Activated CD8-positive, alpha-beta T cell treated with anti-CD3 and anti-CD28 coated beads, Interleukin-2, amount 10 ng/mL, durations not matched to agents 7 days and 5 days (primary cell): ENCODE results near the gene MIF. TPM values are rescaled to one million over a fixed set of nuclear protein-coding genes. Genes with fewer than 3 reads are reported as not detected.
"Not testable (repeated sequence)": the region's sequence is repeated elsewhere in the genome, so short reads cannot be mapped to it uniquely, and the experiment has no call there.

Source experiments
- ATAC-seq: fragments of 150-1000 bp; cut with Tn5 transposase; one replicate; pipeline ENCODE4 v1.10.0; 2021; ENCODE audit warnings: moderate library complexity
- CTCF ChIA-PET: fragments of 350-600 bp; sonication (Branson Sonifier 250); formaldehyde crosslinking; loops from one replicate; lab custom pipeline; 2021; ENCODE audit warnings: antibody characterized with exemption; lab: Charles Lee
- POLR2A ChIA-PET: fragments of 350-600 bp; sonication (Branson Sonifier 250); formaldehyde crosslinking; loops from one replicate; lab custom pipeline; 2021; ENCODE audit warnings: antibody characterized with exemption; lab: Charles Lee
- DNase-seq: peaks from one replicate; pipeline ENCODE4 v3.0.0-alpha.2; 2020
- H3K27ac Mint-ChIP-seq: one replicate; pipeline ENCODE4 v1.8.0; 2021; ENCODE audit warnings: mild to moderate bottlenecking, mixed read lengths
- H3K27me3 Mint-ChIP-seq: one replicate; pipeline ENCODE4 v1.8.0; 2021; ENCODE audit warnings: low read depth, mixed read lengths
- H3K36me3 Mint-ChIP-seq: one replicate; pipeline ENCODE4 v1.8.0; 2021; ENCODE audit warnings: low read depth, mixed read lengths
- H3K4me1 Mint-ChIP-seq: one replicate; pipeline ENCODE4 v1.8.0; 2021; ENCODE audit warnings: low read depth, mixed read lengths
- H3K4me3 Mint-ChIP-seq: one replicate; pipeline ENCODE4 v1.8.0; 2021; ENCODE audit warnings: mild to moderate bottlenecking, mixed read lengths
- H3K9me3 Mint-ChIP-seq: one replicate; pipeline ENCODE4 v1.8.0; 2022; ENCODE audit warnings: mixed read lengths; ENCODE audit not compliant: insufficient read depth
- total RNA-seq, 2 experiments: library from RNA; stranded (reverse); gene quantifications; one replicate each; pipeline ENCODE4 v1.2.3, GENCODE V29; 2021

Gene MIF
- total RNA-seq, 2 experiments from 2014 or later, result 1,002 to 1,009 TPM

GRCh38 chr22:23904573-23905254 is 10.5 kb downstream of the MIF start:
- ChIA-PET POLR2A (interaction anchor here (2.3 kb wide), 1 partner anchor 10 kb away, joined by 10 read pairs; the partner anchor contains the start of gene MIF), CTCF (interaction anchor here (3.4 kb wide), 1 partner anchor 11 kb away, joined by 20 read pairs; the partner anchor contains the start of gene MIF)
- H3K9me3 Mint-ChIP-seq, result no peaks in the 10 kb centered on the region
- ATAC-seq, result no peak
- H3K4me3 Mint-ChIP-seq, result no peak overlapping the region
- no peak overlapping the region for H3K27ac Mint-ChIP-seq
- DNase-seq, result no peak
- H3K36me3 Mint-ChIP-seq, result peaks cover 12% of the 10 kb centered on the region
- H3K4me1 Mint-ChIP-seq, result no peaks in the 10 kb centered on the region
- H3K27me3 Mint-ChIP-seq, result no peaks in the 10 kb centered on the region

GRCh38 chr22:23906641-23907040 is 12.5 kb downstream of the MIF start:
- no peak for ATAC-seq
- no peak overlapping the region for H3K27ac Mint-ChIP-seq
- peaks cover 11% of the 10 kb centered on the region for H3K36me3 Mint-ChIP-seq
- no peaks in the 10 kb centered on the region for H3K9me3 Mint-ChIP-seq
- no peak for DNase-seq
- peaks cover 8% of the 10 kb centered on the region for H3K4me1 Mint-ChIP-seq
- no peak overlapping the region for H3K4me3 Mint-ChIP-seq
- H3K27me3 Mint-ChIP-seq, result no peaks in the 10 kb centered on the region
- POLR2A ChIA-PET, result interaction anchor here (0.7 kb wide), 1 partner anchor 12 kb away, joined by 3 read pairs; the partner anchor contains the start of gene MIF
- CTCF ChIA-PET, result no interaction called here

GRCh38 chr22:23907423-23907822 is 13.2 kb downstream of the MIF start:
- POLR2A ChIA-PET, CTCF ChIA-PET, H3K4me3 Mint-ChIP-seq, DNase-seq, H3K27ac Mint-ChIP-seq, H3K27me3 Mint-ChIP-seq, H3K9me3 Mint-ChIP-seq, ATAC-seq: not testable (repeated sequence)
- Mint-ChIP-seq H3K4me1 (peaks cover 16% of the 10 kb centered on the region), H3K36me3 (peaks cover 12% of the 10 kb centered on the region)

- H3K27ac Mint-ChIP-seq, result no peak overlapping the region
- ChIA-PET CTCF (interaction anchor here (0.7 to 1.9 kb wide), 2 partner anchors 14 to 15 kb away, joined by 5 to 7 read pairs; partner anchors contain the start of gene MIF), POLR2A (no interaction called here)
- H3K9me3 Mint-ChIP-seq, result no peaks in the 10 kb centered on the region
- ATAC-seq (no peak), DNase-seq (no peak)
- peaks cover 13% of the 10 kb centered on the region for H3K36me3 Mint-ChIP-seq
- H3K4me1 Mint-ChIP-seq, result peaks cover 28% of the 10 kb centered on the region
- no peak overlapping the region for H3K4me3 Mint-ChIP-seq
- H3K27me3 Mint-ChIP-seq, result no peaks in the 10 kb centered on the region
Observed at GRCh38 chr22:23908587-23909205, 14.5 kb downstream of the MIF start.

GRCh38 chr22:23909296-23909898 is 15.2 kb downstream of the MIF start:
- Mint-ChIP-seq H3K27me3 (no peaks in the 10 kb centered on the region), H3K36me3 (peaks cover 13% of the 10 kb centered on the region), H3K27ac (no peak overlapping the region), H3K4me3 (no peak overlapping the region), H3K4me1 (peaks cover 34% of the 10 kb centered on the region), H3K9me3 (no peaks in the 10 kb centered on the region)
- ChIA-PET POLR2A (interaction anchor here (0.6 to 1.0 kb wide), 3 partner anchors 11 to 237 kb away, joined by 3 to 6 read pairs (median 4); partner anchors contain the start of gene MIF), CTCF (interaction anchor here (1.9 kb wide), 1 partner anchor 15 kb away, joined by 7 read pairs; the partner anchor contains the start of gene MIF)
- DNase-seq (no peak), ATAC-seq (no peak)

GRCh38 chr22:23910496-23911190 is 16.5 kb downstream of the MIF start:
- no peak for ATAC-seq

GRCh38 chr22:23911318-23911980 is 17.3 kb downstream of the MIF start:
- peaks cover 39% of the 10 kb centered on the region for H3K4me1 Mint-ChIP-seq
- H3K9me3 Mint-ChIP-seq, result no peaks in the 10 kb centered on the region
- no peak for DNase-seq
- POLR2A ChIA-PET, result interaction anchor here (0.7 to 3.8 kb wide), 3 partner anchors 10 to 99 kb away, joined by 3 to 39 read pairs (median 3); partner anchors contain the start of genes CABIN1 and MIF
- CTCF ChIA-PET, result no interaction called here
- peaks cover 25% of the 10 kb centered on the region for H3K36me3 Mint-ChIP-seq
- H3K27me3 Mint-ChIP-seq, result no peaks in the 10 kb centered on the region
- H3K27ac Mint-ChIP-seq, result no peak overlapping the region
- H3K4me3 Mint-ChIP-seq, result no peak overlapping the region
- no peak for ATAC-seq

More at GRCh38 chr22:23910496-23911190, 16.5 kb downstream of the MIF start:
- no peak for DNase-seq
- ChIA-PET CTCF (interaction anchor here (1.0 to 1.9 kb wide), 2 partner anchors 9 to 17 kb away, joined by 3 to 7 read pairs; partner anchors contain the start of gene MIF), POLR2A (interaction anchor here (1.0 to 3.8 kb wide), 3 partner anchors 16 to 100 kb away, joined by 3 to 39 read pairs (median 3); partner anchors contain the start of genes CABIN1 and MIF)
- Mint-ChIP-seq H3K4me3 (no peak overlapping the region), H3K9me3 (no peaks in the 10 kb centered on the region), H3K27ac (no peak overlapping the region), H3K4me1 (peaks cover 39% of the 10 kb centered on the region), H3K27me3 (no peaks in the 10 kb centered on the region), H3K36me3 (peaks cover 21% of the 10 kb centered on the region)

- POLR2A ChIA-PET, result interaction anchor here (0.7 to 3.8 kb wide), 5 partner anchors 9 to 18 kb away, joined by 3 to 39 read pairs (median 8); partner anchors contain the start of gene MIF
- H3K27me3 Mint-ChIP-seq, result no peaks in the 10 kb centered on the region
Observed at GRCh38 chr22:23912293-23912903, 18.2 kb downstream of the MIF start.

GRCh38 chr22:23913306-23913660 is 19.1 kb downstream of the MIF start:
- no peaks in the 10 kb centered on the region for H3K27me3 Mint-ChIP-seq
- H3K36me3 Mint-ChIP-seq, result peaks cover 32% of the 10 kb centered on the region
- ChIA-PET POLR2A (interaction anchor here (0.6 to 3.8 kb wide), 10 partner anchors 10 to 982 kb away, joined by 3 to 39 read pairs (median 4); partner anchors contain the start of genes MIF and SLC2A11), CTCF (interaction anchor here (0.8 to 2.4 kb wide), 7 partner anchors 11 to 329 kb away, joined by 3 to 33 read pairs (median 4); partner anchors contain the start of genes MIF and SLC2A11)
- H3K9me3 Mint-ChIP-seq, result no peaks in the 10 kb centered on the region
- H3K4me3 Mint-ChIP-seq, result peak overlapping the region; percentile 97
- H3K4me1 Mint-ChIP-seq, result peaks cover 39% of the 10 kb centered on the region
- H3K27ac Mint-ChIP-seq, result peak overlapping the region; percentile 99
- DNase-seq, result peak; percentile 41
- ATAC-seq, result no peak

More at GRCh38 chr22:23912293-23912903, 18.2 kb downstream of the MIF start:
- DNase-seq (no peak), ATAC-seq (no peak)
- H3K4me1 Mint-ChIP-seq, result peaks cover 39% of the 10 kb centered on the region
- peak overlapping the region; percentile 23 for H3K4me3 Mint-ChIP-seq
- CTCF ChIA-PET, result interaction anchor here (1.3 to 2.4 kb wide), 3 partner anchors 10 to 62 kb away, joined by 5 to 33 read pairs (median 7); partner anchors contain the start of gene MIF
- peak overlapping the region; percentile 23 for H3K27ac Mint-ChIP-seq
- peaks cover 29% of the 10 kb centered on the region for H3K36me3 Mint-ChIP-seq
- no peaks in the 10 kb centered on the region for H3K9me3 Mint-ChIP-seq
